Hepatocyte (in vitro differentiated cells): ENCODE results near the gene EIF4G3. TPM values are rescaled to one million over a fixed set of nuclear protein-coding genes. Genes with fewer than 3 reads are reported as not detected.

ENCODE experiments used
- DNase-seq: peaks from one replicate; pipeline ENCODE4 v3.0.0-alpha.2; 2016; ENCODE audit warnings: low spot score
- H2AFZ ChIP-seq: fragments of 200-600 bp; sonication (generic); 2 replicates; pipeline ENCODE4 v1.6.0; 2016; ENCODE audit warnings: antibody characterized with exemption, mild to moderate bottlenecking
- H3K27ac ChIP-seq: fragments of 200-600 bp; sonication (generic); 2 replicates; pipeline ENCODE4 v1.5.1; 2016; ENCODE audit warnings: mild to moderate bottlenecking
- H3K27me3 ChIP-seq: fragments of 200-600 bp; sonication (generic); 2 replicates; pipeline ENCODE4 v1.6.1; 2016
- H3K36me3 ChIP-seq: fragments of 200-600 bp; sonication (generic); replicated peaks from 2 replicates; pipeline ENCODE4 v1.5.1; 2016; ENCODE audit warnings: low read depth; ENCODE audit not compliant: insufficient read depth
- H3K4me1 ChIP-seq: fragments of 200-600 bp; sonication (generic); 2 replicates; pipeline ENCODE4 v1.5.1; 2016; ENCODE audit warnings: mild to moderate bottlenecking, moderate library complexity; ENCODE audit not compliant: insufficient read depth
- H3K4me2 ChIP-seq: fragments of 200-600 bp; sonication (generic); 2 replicates; pipeline ENCODE4 v1.6.0; 2016
- H3K4me3 ChIP-seq: fragments of 200-600 bp; sonication (generic); 2 replicates; pipeline ENCODE4 v1.5.1; 2016; ENCODE audit warnings: mild to moderate bottlenecking
- H3K79me2 ChIP-seq: fragments of 200-600 bp; sonication (generic); 2 replicates; pipeline ENCODE4 v1.6.0; 2017; ENCODE audit warnings: mild to moderate bottlenecking
- H3K9me2 ChIP-seq: fragments of 200-600 bp; sonication (generic); replicated peaks from 2 replicates; pipeline ENCODE4 v1.6.0; 2017; ENCODE audit warnings: mild to moderate bottlenecking; ENCODE audit not compliant: insufficient read depth
- H3K9me3 ChIP-seq: fragments of 200-600 bp; sonication (generic); 2 replicates; pipeline ENCODE4 v1.5.1; 2016; ENCODE audit warnings: low read depth, mild to moderate bottlenecking
- H4K20me1 ChIP-seq: fragments of 200-600 bp; sonication (generic); 2 replicates; pipeline ENCODE4 v1.6.0; 2016; ENCODE audit warnings: mild to moderate bottlenecking; ENCODE audit not compliant: insufficient read depth, poor library complexity, severe bottlenecking
- EZH2 ChIP-seq: fragments of 200-600 bp; sonication (generic); IDR thresholded peaks from 2 replicates; pipeline ENCODE4 v1.6.1; 2016; ENCODE audit warnings: antibody characterized with exemption, mild to moderate bottlenecking, borderline replicate concordance
- EZH2phosphoT487 ChIP-seq: fragments of 200-600 bp; sonication (generic); IDR thresholded peaks from one replicate; pipeline ENCODE4 v1.6.1; 2018; ENCODE audit warnings: antibody characterized with exemption, mild to moderate bottlenecking, low read depth, moderate library complexity; ENCODE audit not compliant: unreplicated experiment, severe bottlenecking
- WGBS: methylation state at CpG from one replicate; pipeline ENCODE4 v1.1.6; 2016; ENCODE audit warnings: low lambda C conversion rate; ENCODE audit errors: missing lambda C conversion rate; 5-methylcytosine and 5-hydroxymethylcytosine counted together
- polyA plus RNA-seq: library from polyadenylated mRNA; unstranded; fragments of >200 nt; fragmentation: Nextera tagmentation; extraction: Ambion mirVana; gene quantifications from 2 replicates; pipeline ENCODE4 v1.2.1, GENCODE V29; 2016
- total RNA-seq: library from RNA; depleted of rRNA; stranded (reverse); fragments of >200 nt; gene quantifications from 2 replicates; pipeline ENCODE4 v1.2.3, GENCODE V29; 2014
- TF ChIP-seq, protein P1 (sequence below): fragments of 200-600 bp; sonication (generic); IDR thresholded peaks from 2 replicates; pipeline ENCODE4 v1.5.1; 2016; ENCODE audit warnings: antibody characterized with exemption, mild to moderate bottlenecking; ENCODE audit not compliant: poor library complexity

Gene EIF4G3
- total and polyA plus RNA-seq, 2 experiments from 2014 or later: 33.4 to 42.2 TPM

DNA sequence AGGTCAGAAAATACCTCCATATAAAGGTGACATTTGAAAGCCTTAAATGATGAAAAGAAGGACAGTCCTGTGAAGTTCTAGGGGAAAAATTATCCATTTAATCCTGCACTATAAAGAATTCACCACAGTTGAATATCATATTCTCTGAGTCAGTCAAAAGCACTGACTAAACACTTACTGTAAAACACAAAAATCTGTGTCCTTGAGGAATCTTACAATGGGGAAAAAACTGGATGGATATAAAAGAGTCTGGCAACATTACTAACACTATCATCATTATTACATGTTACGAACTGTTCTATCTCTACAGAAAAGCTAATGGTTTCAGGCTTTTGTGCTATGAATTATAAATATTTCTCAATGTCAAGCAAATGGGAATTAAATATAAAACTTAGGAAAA lies 347.2 kb downstream of the EIF4G3 start:
- no peak for DNase-seq
- TF ChIP-seq EZH2: no peak
- TF ChIP-seq EZH2phosphoT487: no peak
- TF ChIP-seq, protein P1, sequence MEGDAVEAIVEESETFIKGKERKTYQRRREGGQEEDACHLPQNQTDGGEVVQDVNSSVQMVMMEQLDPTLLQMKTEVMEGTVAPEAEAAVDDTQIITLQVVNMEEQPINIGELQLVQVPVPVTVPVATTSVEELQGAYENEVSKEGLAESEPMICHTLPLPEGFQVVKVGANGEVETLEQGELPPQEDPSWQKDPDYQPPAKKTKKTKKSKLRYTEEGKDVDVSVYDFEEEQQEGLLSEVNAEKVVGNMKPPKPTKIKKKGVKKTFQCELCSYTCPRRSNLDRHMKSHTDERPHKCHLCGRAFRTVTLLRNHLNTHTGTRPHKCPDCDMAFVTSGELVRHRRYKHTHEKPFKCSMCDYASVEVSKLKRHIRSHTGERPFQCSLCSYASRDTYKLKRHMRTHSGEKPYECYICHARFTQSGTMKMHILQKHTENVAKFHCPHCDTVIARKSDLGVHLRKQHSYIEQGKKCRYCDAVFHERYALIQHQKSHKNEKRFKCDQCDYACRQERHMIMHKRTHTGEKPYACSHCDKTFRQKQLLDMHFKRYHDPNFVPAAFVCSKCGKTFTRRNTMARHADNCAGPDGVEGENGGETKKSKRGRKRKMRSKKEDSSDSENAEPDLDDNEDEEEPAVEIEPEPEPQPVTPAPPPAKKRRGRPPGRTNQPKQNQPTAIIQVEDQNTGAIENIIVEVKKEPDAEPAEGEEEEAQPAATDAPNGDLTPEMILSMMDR: no peak
- Histone ChIP-seq H3K4me1 (no peaks in the 10 kb centered on the region), H3K36me3 (no peaks in the 10 kb centered on the region), H4K20me1 (no peaks in the 10 kb centered on the region), H3K4me3 (no peak overlapping the region), H3K9me2 (no peaks in the 10 kb centered on the region), H2AFZ (no peak overlapping the region), H3K27ac (no peak overlapping the region), H3K27me3 (no peaks in the 10 kb centered on the region), H3K4me2 (no peak overlapping the region), H3K9me3 (no peaks in the 10 kb centered on the region), H3K79me2 (no peaks in the 10 kb centered on the region)
- whole genome bisulfite sequencing: 97% methylated on average over 1 of the region's 1 CpG

DNA sequence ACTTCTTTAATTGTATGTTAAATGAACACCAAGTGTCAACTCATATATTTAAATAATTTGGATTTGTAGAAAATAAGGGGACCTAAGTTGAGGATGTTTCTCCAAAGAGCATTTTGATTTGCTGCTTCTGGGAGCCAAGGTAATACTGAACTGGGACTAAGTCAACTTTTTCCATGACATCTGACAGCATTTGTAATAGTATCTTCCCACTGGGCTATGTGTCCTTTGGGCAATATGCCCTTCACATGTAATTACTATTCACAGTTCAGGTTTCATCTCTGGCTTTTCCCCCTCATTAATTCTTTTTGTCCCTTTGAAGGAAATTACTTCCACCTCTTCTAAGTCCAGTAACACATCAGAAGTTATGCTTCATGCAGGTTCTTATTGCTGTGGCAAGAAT lies 352.9 kb downstream of the EIF4G3 start:
- Histone ChIP-seq H3K4me2 (no peak overlapping the region), H3K27me3 (no peaks in the 10 kb centered on the region), H3K9me3 (no peaks in the 10 kb centered on the region), H3K4me1 (no peaks in the 10 kb centered on the region), H3K27ac (no peak overlapping the region), H3K9me2 (no peaks in the 10 kb centered on the region), H3K79me2 (no peaks in the 10 kb centered on the region), H3K4me3 (no peak overlapping the region), H3K36me3 (no peaks in the 10 kb centered on the region), H2AFZ (no peak overlapping the region), H4K20me1 (no peaks in the 10 kb centered on the region)
- TF ChIP-seq, protein P1: no peak
- TF ChIP-seq EZH2phosphoT487: no peak
- no peak for TF ChIP-seq EZH2
- no peak for DNase-seq

- Histone ChIP-seq H3K79me2 (no peaks in the 10 kb centered on the region), H3K4me3 (no peak overlapping the region), H3K36me3 (no peaks in the 10 kb centered on the region), H3K27me3 (no peaks in the 10 kb centered on the region), H3K9me3 (no peaks in the 10 kb centered on the region), H3K9me2 (no peaks in the 10 kb centered on the region), H3K27ac (no peak overlapping the region), H2AFZ (no peak overlapping the region), H3K4me2 (no peak overlapping the region), H3K4me1 (no peaks in the 10 kb centered on the region), H4K20me1 (no peaks in the 10 kb centered on the region)
- WGBS: 50% methylated on average over 2 of the region's 2 CpGs
- TF ChIP-seq EZH2phosphoT487: no peak
- TF ChIP-seq, protein P1: no peak
- TF ChIP-seq EZH2: no peak
- no peak for DNase-seq
Observed at GRCh38 chr1:20821466-20821865, 355.2 kb downstream of the EIF4G3 start.

DNA sequence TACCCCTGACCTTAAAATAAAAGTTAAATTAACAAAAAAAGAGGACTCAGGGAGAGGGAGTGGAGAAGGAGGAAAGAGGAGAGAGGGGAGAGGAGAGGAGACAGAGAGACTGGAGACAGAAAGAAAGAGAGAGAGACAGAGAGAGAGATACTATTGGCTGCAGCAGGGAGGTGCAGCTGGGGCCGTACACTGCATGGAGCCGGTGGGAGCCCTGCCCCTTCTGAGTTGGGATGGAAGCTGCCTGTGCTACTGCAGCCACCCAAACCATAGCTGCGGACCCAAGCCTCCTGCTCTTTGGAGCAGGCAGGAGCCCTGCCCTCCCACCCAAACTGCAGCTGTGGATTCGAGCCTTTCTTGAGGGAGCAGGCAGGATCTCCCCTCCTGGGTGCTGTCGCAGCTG lies 356.9 kb downstream of the EIF4G3 start:
- Histone ChIP-seq H3K79me2 (no peaks in the 10 kb centered on the region), H3K27me3 (no peaks in the 10 kb centered on the region), H3K9me3 (no peaks in the 10 kb centered on the region), H2AFZ (no peak overlapping the region), H3K4me1 (no peaks in the 10 kb centered on the region), H3K9me2 (no peaks in the 10 kb centered on the region), H3K4me3 (no peak overlapping the region), H3K27ac (no peak overlapping the region), H3K4me2 (no peak overlapping the region), H4K20me1 (no peaks in the 10 kb centered on the region), H3K36me3 (no peaks in the 10 kb centered on the region)
- WGBS: 88% methylated on average over 4 of the region's 5 CpGs
- no peak for DNase-seq
- TF ChIP-seq, protein P1: no peak
- TF ChIP-seq EZH2phosphoT487 (no peak), EZH2 (no peak)
